ENCODE results near the gene TCERG1L.

Gene TCERG1L

GRCh38 chr10:131224106-131224505 lies 87.4 kb downstream of the TCERG1L start:
- CTCF ChIA-PET, result no interaction called here
- POLR2A ChIA-PET, result no interaction called here
- TF ChIP-seq CTCF (IDR thresholded peaks at IDR 0.05; ENCODE audit: insufficient read depth, low read length, missing control alignments), result no peak
- no peak overlapping the region for H3K4me3 ChIP-seq (ENCODE audit: low read depth, low read length)
- DNase-seq (ENCODE audit: low read depth, low spot score), result no peak

GRCh38 chr10:131223422-131223821 lies 88.1 kb downstream of the TCERG1L start:
- DNase-seq (ENCODE audit: low read depth, low spot score), result no peak
- no peak overlapping the region for H3K4me3 ChIP-seq (ENCODE audit: low read depth, low read length)
- no peak for TF ChIP-seq CTCF (IDR thresholded peaks at IDR 0.05; ENCODE audit: insufficient read depth, low read length, missing control alignments)
- CTCF ChIA-PET, result no interaction called here
- POLR2A ChIA-PET, result no interaction called here

- ChIA-PET CTCF (no interaction called here), POLR2A (no interaction called here)
- no peak for TF ChIP-seq CTCF (IDR thresholded peaks at IDR 0.05; ENCODE audit: insufficient read depth, low read length, missing control alignments)
- DNase-seq (ENCODE audit: low read depth, low spot score), result no peak
- H3K4me3 ChIP-seq (ENCODE audit: low read depth, low read length), result no peak overlapping the region
Observed at GRCh38 chr10:131222986-131223385, 88.5 kb downstream of the TCERG1L start.

- H3K4me3 ChIP-seq (ENCODE audit: low read depth, low read length), result no peak overlapping the region
- no peak for DNase-seq (ENCODE audit: low read depth, low spot score)
- POLR2A ChIA-PET, result no interaction called here
- TF ChIP-seq CTCF (IDR thresholded peaks at IDR 0.05; ENCODE audit: insufficient read depth, low read length, missing control alignments), result no peak
- CTCF ChIA-PET, result no interaction called here
Observed at GRCh38 chr10:131221632-131222277, 89.8 kb downstream of the TCERG1L start.

- CTCF ChIA-PET, result no interaction called here
- H3K4me3 ChIP-seq (ENCODE audit: low read depth, low read length), result no peak overlapping the region
- POLR2A ChIA-PET, result no interaction called here
- TF ChIP-seq CTCF (IDR thresholded peaks at IDR 0.05; ENCODE audit: insufficient read depth, low read length, missing control alignments), result no peak
- DNase-seq (ENCODE audit: low read depth, low spot score), result no peak
Observed at GRCh38 chr10:131220601-131221171, 90.8 kb downstream of the TCERG1L start.

GRCh38 chr10:131219955-131220489 lies 91.5 kb downstream of the TCERG1L start:
- no peak for TF ChIP-seq CTCF (IDR thresholded peaks at IDR 0.05; ENCODE audit: insufficient read depth, low read length, missing control alignments)
- no peak for DNase-seq (ENCODE audit: low read depth, low spot score)
- ChIA-PET CTCF (no interaction called here), POLR2A (no interaction called here)
- H3K4me3 ChIP-seq (ENCODE audit: low read depth, low read length), result no peak overlapping the region

Measured in AG04449 (cell line).